ENCODE results near the gene RPRD1A.
A peak's percentile ranks its signal among the peaks of the same experiment; 100 is the strongest.
"Not testable (repeated sequence)": the region's sequence is repeated elsewhere in the genome, so short reads cannot be mapped to it uniquely, and the experiment has no call there.

RPRD1A gene

GRCh38 chr18:36067055-36067957 lies at the start of gene RPRD1A:
Gene RPRD1A (minus strand): TSS chr18:36067559. CDS start chr18:36067404, 155 bp downstream.
- DNase-seq = peak; percentile 99

GRCh38 chr18:36116771-36117170 lies 49.4 kb upstream of the RPRD1A start:
- not testable (repeated sequence) for DNase-seq

- DNase-seq = no peak
Measured at GRCh38 chr18:36114738-36115137, 47.4 kb upstream of the RPRD1A start.

GRCh38 chr18:36114251-36114650 lies 46.9 kb upstream of the RPRD1A start:
- no peak for DNase-seq

- no peak for DNase-seq
Measured at GRCh38 chr18:36112302-36112701, 44.9 kb upstream of the RPRD1A start.

GRCh38 chr18:36109737-36110136 lies 42.4 kb upstream of the RPRD1A start:
- DNase-seq = no peak

GRCh38 chr18:36108601-36109000 lies 41.2 kb upstream of the RPRD1A start:
- no peak for DNase-seq

- no peak for DNase-seq
Measured at GRCh38 chr18:36108196-36108595, 40.8 kb upstream of the RPRD1A start.

- DNase-seq = no peak
Measured at GRCh38 chr18:36107477-36107876, 40.1 kb upstream of the RPRD1A start.

GRCh38 chr18:36104749-36105148 lies 37.4 kb upstream of the RPRD1A start:
- no peak for DNase-seq

- DNase-seq = no peak
Measured at GRCh38 chr18:36101943-36102342, 34.6 kb upstream of the RPRD1A start.

GRCh38 chr18:36099311-36099710 lies 32.0 kb upstream of the RPRD1A start:
- DNase-seq = no peak

- DNase-seq = no peak
Measured at GRCh38 chr18:36096955-36097354, 29.6 kb upstream of the RPRD1A start.

- DNase-seq = no peak
Measured at GRCh38 chr18:36095936-36096519, 28.7 kb upstream of the RPRD1A start.

GRCh38 chr18:36094431-36094830 lies 27.1 kb upstream of the RPRD1A start:
- no peak for DNase-seq

- not testable (repeated sequence) for DNase-seq
Measured at GRCh38 chr18:36092116-36092515, 24.8 kb upstream of the RPRD1A start.

- DNase-seq = no peak
Measured at GRCh38 chr18:36089001-36089400, 21.6 kb upstream of the RPRD1A start.

GRCh38 chr18:36088256-36088655 lies 20.9 kb upstream of the RPRD1A start:
- DNase-seq = no peak

GRCh38 chr18:36086186-36086585 lies 18.8 kb upstream of the RPRD1A start:
- DNase-seq = no peak

- DNase-seq = no peak
Measured at GRCh38 chr18:36085195-36085594, 17.8 kb upstream of the RPRD1A start.

GRCh38 chr18:36083729-36084128 lies 16.4 kb upstream of the RPRD1A start:
- DNase-seq = no peak

- DNase-seq = not testable (repeated sequence)
Measured at GRCh38 chr18:36081118-36081517, 13.8 kb upstream of the RPRD1A start.

- no peak for DNase-seq
Measured at GRCh38 chr18:36078751-36079529, 11.6 kb upstream of the RPRD1A start.

GRCh38 chr18:36077764-36078163 lies 10.4 kb upstream of the RPRD1A start:
- not testable (repeated sequence) for DNase-seq
